Measurements from ENCODE around the gene NKAIN2.
"Not testable (repeated sequence)": the region's sequence is repeated elsewhere in the genome, so short reads cannot be mapped to it uniquely, and the experiment has no call there.

NKAIN2 gene

DNA sequence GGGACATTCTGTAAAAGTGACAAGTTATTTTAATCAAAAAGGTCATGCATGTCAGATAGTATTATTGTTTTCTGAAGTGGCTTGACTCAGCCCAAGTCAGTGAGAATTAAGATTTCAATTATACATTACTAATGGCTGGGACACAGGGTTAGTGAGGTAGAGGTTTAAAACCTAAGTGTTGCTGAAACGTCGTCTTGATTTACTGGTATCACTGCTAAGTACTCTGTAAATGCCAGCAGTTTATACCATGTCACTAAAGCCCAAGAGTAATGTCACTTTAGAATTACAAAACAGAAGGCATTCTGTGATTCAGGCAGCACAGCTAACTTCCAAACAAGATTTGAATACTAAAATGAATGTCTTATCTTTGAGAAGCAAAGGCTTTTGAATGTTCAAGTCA, 176.6 kb downstream of the NKAIN2 start:
- DNase-seq, result no peak
- Histone ChIP-seq H3K27ac (ENCODE audit: low read length) (no peak overlapping the region), H3K9me3 (replicated peaks; ENCODE audit: insufficient read depth, low read length) (no peaks in the 10 kb centered on the region), H3K9me2 (replicated peaks; ENCODE audit: insufficient read depth, low read length) (no peaks in the 10 kb centered on the region), H3K4me1 (ENCODE audit: low read length) (no peaks in the 10 kb centered on the region), H4K20me1 (ENCODE audit: insufficient read depth, low read length) (no peaks in the 10 kb centered on the region), H3K4me3 (ENCODE audit: low read length) (no peak overlapping the region), H3K79me2 (ENCODE audit: low read length) (no peaks in the 10 kb centered on the region), H3F3A (ENCODE audit: insufficient read depth, low read length) (no peaks in the 10 kb centered on the region), H3K36me3 (replicated peaks; ENCODE audit: insufficient read depth, low read length) (no peaks in the 10 kb centered on the region), H3K9ac (ENCODE audit: low read length) (no peak overlapping the region), H2AFZ (ENCODE audit: low read length) (no peak overlapping the region), H3K27me3 (replicated peaks; ENCODE audit: insufficient read depth, low read length) (no peaks in the 10 kb centered on the region), H3K4me2 (ENCODE audit: low read depth, low read length) (no peak overlapping the region)
- TF ChIP-seq EZH2 (optimal IDR thresholded peaks at IDR 0.05; ENCODE audit: low read depth, low read length) (no peak), EZH2phosphoT487 (IDR thresholded peaks at IDR 0.05; ENCODE audit: low read length) (no peak)
- TF ChIP-seq, protein P1, sequence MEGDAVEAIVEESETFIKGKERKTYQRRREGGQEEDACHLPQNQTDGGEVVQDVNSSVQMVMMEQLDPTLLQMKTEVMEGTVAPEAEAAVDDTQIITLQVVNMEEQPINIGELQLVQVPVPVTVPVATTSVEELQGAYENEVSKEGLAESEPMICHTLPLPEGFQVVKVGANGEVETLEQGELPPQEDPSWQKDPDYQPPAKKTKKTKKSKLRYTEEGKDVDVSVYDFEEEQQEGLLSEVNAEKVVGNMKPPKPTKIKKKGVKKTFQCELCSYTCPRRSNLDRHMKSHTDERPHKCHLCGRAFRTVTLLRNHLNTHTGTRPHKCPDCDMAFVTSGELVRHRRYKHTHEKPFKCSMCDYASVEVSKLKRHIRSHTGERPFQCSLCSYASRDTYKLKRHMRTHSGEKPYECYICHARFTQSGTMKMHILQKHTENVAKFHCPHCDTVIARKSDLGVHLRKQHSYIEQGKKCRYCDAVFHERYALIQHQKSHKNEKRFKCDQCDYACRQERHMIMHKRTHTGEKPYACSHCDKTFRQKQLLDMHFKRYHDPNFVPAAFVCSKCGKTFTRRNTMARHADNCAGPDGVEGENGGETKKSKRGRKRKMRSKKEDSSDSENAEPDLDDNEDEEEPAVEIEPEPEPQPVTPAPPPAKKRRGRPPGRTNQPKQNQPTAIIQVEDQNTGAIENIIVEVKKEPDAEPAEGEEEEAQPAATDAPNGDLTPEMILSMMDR (IDR thresholded peaks at IDR 0.05; ENCODE audit: low read length), result no peak

DNA sequence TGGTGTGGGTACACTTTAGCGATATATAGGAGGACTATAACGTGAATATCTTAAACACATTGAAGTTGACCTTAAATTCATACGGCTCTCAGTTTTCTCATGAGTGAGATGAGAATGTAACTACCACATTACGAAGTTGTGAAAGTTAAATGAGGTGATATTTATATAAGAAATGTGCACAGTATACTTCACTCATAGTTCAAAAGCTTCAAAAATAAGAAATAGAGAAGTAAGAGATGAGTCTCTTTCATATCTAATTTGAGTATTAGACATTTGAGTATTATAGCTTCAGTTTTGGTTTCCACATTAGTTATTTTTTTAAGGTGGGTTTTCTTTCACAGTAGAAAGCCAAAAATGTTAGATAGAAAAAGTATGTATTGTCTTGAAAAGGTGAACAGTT, 183.3 kb downstream of the NKAIN2 start:
- H3K4me1 ChIP-seq (ENCODE audit: low read length), result no peaks in the 10 kb centered on the region
- no peak for TF ChIP-seq EZH2 (optimal IDR thresholded peaks at IDR 0.05; ENCODE audit: low read depth, low read length)
- TF ChIP-seq, protein P1 (IDR thresholded peaks at IDR 0.05; ENCODE audit: low read length), result no peak
- no peaks in the 10 kb centered on the region for H3F3A ChIP-seq (ENCODE audit: insufficient read depth, low read length)
- no peak overlapping the region for H3K4me2 ChIP-seq (ENCODE audit: low read depth, low read length)
- H3K27me3 ChIP-seq (replicated peaks; ENCODE audit: insufficient read depth, low read length), result no peaks in the 10 kb centered on the region
- no peaks in the 10 kb centered on the region for H3K9me2 ChIP-seq (replicated peaks; ENCODE audit: insufficient read depth, low read length)
- H3K27ac ChIP-seq (ENCODE audit: low read length), result no peak overlapping the region
- H3K79me2 ChIP-seq (ENCODE audit: low read length), result no peaks in the 10 kb centered on the region
- no peaks in the 10 kb centered on the region for H3K9me3 ChIP-seq (replicated peaks; ENCODE audit: insufficient read depth, low read length)
- no peak overlapping the region for H2AFZ ChIP-seq (ENCODE audit: low read length)
- H4K20me1 ChIP-seq (ENCODE audit: insufficient read depth, low read length), result no peaks in the 10 kb centered on the region
- H3K36me3 ChIP-seq (replicated peaks; ENCODE audit: insufficient read depth, low read length), result no peaks in the 10 kb centered on the region
- no peak overlapping the region for H3K9ac ChIP-seq (ENCODE audit: low read length)
- DNase-seq, result no peak
- no peak overlapping the region for H3K4me3 ChIP-seq (ENCODE audit: low read length)

DNA sequence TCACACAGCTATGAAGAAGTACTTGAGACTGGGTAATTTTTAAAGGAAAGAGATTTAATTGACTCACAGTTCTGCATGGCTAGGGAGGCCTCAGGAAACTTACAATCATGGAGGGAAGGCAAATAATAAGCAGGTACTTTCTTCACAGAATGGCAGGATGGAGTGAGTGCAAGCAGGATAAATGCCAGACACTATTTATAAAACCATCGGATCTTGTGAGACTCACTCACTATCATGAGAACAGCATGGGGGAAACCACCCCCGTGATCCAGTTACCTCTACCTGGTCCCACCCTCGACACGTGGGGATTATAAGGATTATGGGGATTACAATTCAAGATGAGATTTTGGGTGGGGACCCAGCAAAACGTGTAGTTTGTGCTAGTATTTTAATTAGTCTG, 186.3 kb downstream of the NKAIN2 start:
- H3K4me3 ChIP-seq (ENCODE audit: low read length); H3K36me3 ChIP-seq (replicated peaks; ENCODE audit: insufficient read depth, low read length); H3K27ac ChIP-seq (ENCODE audit: low read length); H3K9me2 ChIP-seq (replicated peaks; ENCODE audit: insufficient read depth, low read length); DNase-seq; H2AFZ ChIP-seq (ENCODE audit: low read length); H3K4me1 ChIP-seq (ENCODE audit: low read length); H3K4me2 ChIP-seq (ENCODE audit: low read depth, low read length); H3K79me2 ChIP-seq (ENCODE audit: low read length); H3K9me3 ChIP-seq (replicated peaks; ENCODE audit: insufficient read depth, low read length); H3K27me3 ChIP-seq (replicated peaks; ENCODE audit: insufficient read depth, low read length); H3K9ac ChIP-seq (ENCODE audit: low read length); H3F3A ChIP-seq (ENCODE audit: insufficient read depth, low read length); H4K20me1 ChIP-seq (ENCODE audit: insufficient read depth, low read length): not testable (repeated sequence)

DNA sequence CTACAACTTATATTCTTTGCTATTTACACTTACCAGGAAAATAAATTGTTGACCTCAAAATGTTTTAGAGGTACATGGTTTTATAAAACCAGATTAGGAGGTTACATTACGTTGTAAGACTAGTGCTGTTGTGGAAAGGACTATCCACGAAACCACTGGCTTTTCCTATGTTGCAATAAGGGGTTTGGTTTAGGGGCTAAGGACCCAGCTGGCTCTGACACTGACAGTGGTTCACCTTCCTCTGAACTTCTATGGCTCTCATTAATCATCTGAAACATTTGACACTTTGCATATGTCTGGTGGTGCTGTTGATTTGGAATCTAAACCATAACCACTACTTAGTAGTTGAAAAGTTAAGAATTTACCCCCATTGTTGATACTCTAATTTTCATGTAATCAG, 186.7 kb downstream of the NKAIN2 start:
- Histone ChIP-seq H3K9me2 (replicated peaks; ENCODE audit: insufficient read depth, low read length) (no peaks in the 10 kb centered on the region), H3K9me3 (replicated peaks; ENCODE audit: insufficient read depth, low read length) (no peaks in the 10 kb centered on the region), H3K27ac (ENCODE audit: low read length) (no peak overlapping the region), H3K4me2 (ENCODE audit: low read depth, low read length) (no peak overlapping the region), H3K36me3 (replicated peaks; ENCODE audit: insufficient read depth, low read length) (no peaks in the 10 kb centered on the region), H3F3A (ENCODE audit: insufficient read depth, low read length) (no peaks in the 10 kb centered on the region), H3K4me1 (ENCODE audit: low read length) (no peaks in the 10 kb centered on the region), H3K4me3 (ENCODE audit: low read length) (no peak overlapping the region), H3K9ac (ENCODE audit: low read length) (no peak overlapping the region), H2AFZ (ENCODE audit: low read length) (no peak overlapping the region), H4K20me1 (ENCODE audit: insufficient read depth, low read length) (no peaks in the 10 kb centered on the region), H3K27me3 (replicated peaks; ENCODE audit: insufficient read depth, low read length) (no peaks in the 10 kb centered on the region), H3K79me2 (ENCODE audit: low read length) (no peaks in the 10 kb centered on the region)
- TF ChIP-seq, protein P1 (IDR thresholded peaks at IDR 0.05; ENCODE audit: low read length), result no peak
- no peak for TF ChIP-seq EZH2phosphoT487 (IDR thresholded peaks at IDR 0.05; ENCODE audit: low read length)
- TF ChIP-seq EZH2 (optimal IDR thresholded peaks at IDR 0.05; ENCODE audit: low read depth, low read length), result no peak
- no peak for DNase-seq
